ENCODE data around the gene ATXN7L1.
"Not testable (repeated sequence)": the region's sequence is repeated elsewhere in the genome, so short reads cannot be mapped to it uniquely, and the experiment has no call there.

Gene ATXN7L1

GRCh38 chr7:105846404-105846803, 30.0 kb downstream of the ATXN7L1 start (continued):
- TF ChIP-seq ZNF335 (tag by site-specific recombination; conservative IDR thresholded peaks at IDR 0.05), result no peak
- no peak for TF ChIP-seq MYNN (tag by site-specific recombination; IDR thresholded peaks at IDR 0.05; ENCODE audit: borderline replicate concordance)
- TF ChIP-seq MEIS1 (CRISPR knock-in tag; IDR thresholded peaks at IDR 0.05; ENCODE audit: borderline replicate concordance), result no peak
- TF ChIP-seq ZBTB1 (tag by site-specific recombination; IDR thresholded peaks at IDR 0.05), result no peak
- TF ChIP-seq ZNF248 (tag by site-specific recombination; IDR thresholded peaks at IDR 0.05), result no peak
- no peak for TF ChIP-seq ZNF670 (tag by site-specific recombination; IDR thresholded peaks at IDR 0.05; ENCODE audit: low read depth)
- TF ChIP-seq ZNF623 (tag by site-specific recombination; IDR thresholded peaks at IDR 0.05), result no peak
- no peak for TF ChIP-seq CTCF (tag by site-specific recombination; IDR thresholded peaks at IDR 0.05)
- TF ChIP-seq ZNF473 (tag by site-specific recombination; IDR thresholded peaks at IDR 0.05), result no peak
- TF ChIP-seq ZNF175 (tag by site-specific recombination; IDR thresholded peaks at IDR 0.05), result no peak

- CTCF ChIA-PET; H3K9me3 ChIP-seq (ENCODE audit: control insufficient read depth, insufficient read depth, low read depth, low read length); H3K4me1 ChIP-seq (ENCODE audit: control insufficient read depth, insufficient read depth, low read length); H3K27ac ChIP-seq (ENCODE audit: extremely low read depth, low read depth, low read length); H3K4me3 ChIP-seq (ENCODE audit: low read depth, low read length); POLR2A ChIA-PET; H3K36me3 ChIP-seq (ENCODE audit: control insufficient read depth in 2 of 2, insufficient read depth in 1 of 2, low read length in 2 of 2): not testable (repeated sequence)
Measured at GRCh38 chr7:105844681-105845080, 31.7 kb downstream of the ATXN7L1 start.

- no peak overlapping the region for H3K4me3 ChIP-seq (ENCODE audit: low read depth, low read length)
- ChIA-PET CTCF (no interaction called here), POLR2A (no interaction called here)
Measured at GRCh38 chr7:105841866-105842265, 34.5 kb downstream of the ATXN7L1 start.

More at GRCh38 chr7:105841866-105842265, 34.5 kb downstream of the ATXN7L1 start:
- Histone ChIP-seq H3K27ac (ENCODE audit: extremely low read depth, low read depth, low read length) (no peak overlapping the region), H3K9me3 (ENCODE audit: control insufficient read depth, insufficient read depth, low read depth, low read length) (no peaks in the 10 kb centered on the region), H3K4me1 (ENCODE audit: control insufficient read depth, insufficient read depth, low read length) (peaks cover 11% of the 10 kb centered on the region), H3K36me3 (ENCODE audit: control insufficient read depth in 2 of 2, insufficient read depth in 1 of 2, low read length in 2 of 2) (no peaks in the 10 kb centered on the region)
- TF ChIP-seq ZNF280C (tag by site-specific recombination; IDR thresholded peaks at IDR 0.05) (no peak), ZNF830 (tag by site-specific recombination; IDR thresholded peaks at IDR 0.05; ENCODE audit: low read depth) (no peak), ZSCAN30 (tag by site-specific recombination; IDR thresholded peaks at IDR 0.05) (no peak), KLF8 (tag by site-specific recombination; IDR thresholded peaks at IDR 0.05) (no peak), ZNF501 (tag by site-specific recombination; IDR thresholded peaks at IDR 0.05) (no peak), ZNF140 (tag by site-specific recombination; IDR thresholded peaks at IDR 0.05) (no peak), ZFP69B (tag by site-specific recombination; IDR thresholded peaks at IDR 0.05) (no peak), SALL2 (tag by site-specific recombination; IDR thresholded peaks at IDR 0.05; ENCODE audit: borderline replicate concordance) (no peak), ZNF37A (tag by site-specific recombination; IDR thresholded peaks at IDR 0.05) (no peak), ZNF791 (tag by site-specific recombination; IDR thresholded peaks at IDR 0.05) (no peak), ZNF221 (tag by site-specific recombination; IDR thresholded peaks at IDR 0.05; ENCODE audit: borderline replicate concordance) (no peak), ZNF785 (tag by site-specific recombination; IDR thresholded peaks at IDR 0.05) (no peak), YY1 (tag by site-specific recombination; IDR thresholded peaks at IDR 0.05) (no peak), WT1 (tag by site-specific recombination; IDR thresholded peaks at IDR 0.05) (no peak), ZFP37 (tag by site-specific recombination; IDR thresholded peaks at IDR 0.05) (no peak)
- TF ChIP-seq, protein P1, sequence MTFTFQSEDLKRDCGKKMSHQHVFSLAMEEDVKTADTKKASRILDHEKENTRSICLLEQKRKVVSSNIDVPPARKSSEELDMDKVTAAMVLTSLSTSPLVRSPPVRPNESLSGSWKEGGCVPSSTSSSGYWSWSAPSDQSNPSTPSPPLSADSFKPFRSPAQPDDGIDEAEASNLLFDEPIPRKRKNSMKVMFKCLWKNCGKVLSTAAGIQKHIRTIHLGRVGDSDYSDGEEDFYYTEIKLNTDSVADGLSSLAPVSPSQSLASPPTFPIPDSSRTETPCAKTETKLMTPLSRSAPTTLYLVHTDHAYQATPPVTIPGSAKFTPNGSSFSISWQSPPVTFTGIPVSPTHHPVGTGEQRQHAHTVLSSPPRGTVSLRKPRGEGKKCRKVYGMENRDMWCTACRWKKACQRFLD (tag by site-specific recombination; IDR thresholded peaks at IDR 0.05), result no peak
- TF ChIP-seq, protein P2, sequence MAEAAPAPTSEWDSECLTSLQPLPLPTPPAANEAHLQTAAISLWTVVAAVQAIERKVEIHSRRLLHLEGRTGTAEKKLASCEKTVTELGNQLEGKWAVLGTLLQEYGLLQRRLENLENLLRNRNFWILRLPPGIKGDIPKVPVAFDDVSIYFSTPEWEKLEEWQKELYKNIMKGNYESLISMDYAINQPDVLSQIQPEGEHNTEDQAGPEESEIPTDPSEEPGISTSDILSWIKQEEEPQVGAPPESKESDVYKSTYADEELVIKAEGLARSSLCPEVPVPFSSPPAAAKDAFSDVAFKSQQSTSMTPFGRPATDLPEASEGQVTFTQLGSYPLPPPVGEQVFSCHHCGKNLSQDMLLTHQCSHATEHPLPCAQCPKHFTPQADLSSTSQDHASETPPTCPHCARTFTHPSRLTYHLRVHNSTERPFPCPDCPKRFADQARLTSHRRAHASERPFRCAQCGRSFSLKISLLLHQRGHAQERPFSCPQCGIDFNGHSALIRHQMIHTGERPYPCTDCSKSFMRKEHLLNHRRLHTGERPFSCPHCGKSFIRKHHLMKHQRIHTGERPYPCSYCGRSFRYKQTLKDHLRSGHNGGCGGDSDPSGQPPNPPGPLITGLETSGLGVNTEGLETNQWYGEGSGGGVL (tag by site-specific recombination; IDR thresholded peaks at IDR 0.05), result no peak

All from HEK293 (cell line).